PFSK-1 (cell line): ENCODE results near the gene DDX24.

ENCODE experiments used
- POLR2AphosphoS5 ChIP-seq: IDR thresholded peaks from 2 replicates; pipeline ENCODE4 v1.6.1; 2012; ENCODE audit warnings: low read depth, mild to moderate bottlenecking, control low read depth, low read length, moderate library complexity
- SIN3A ChIP-seq: IDR thresholded peaks from 2 replicates; pipeline ENCODE4 v1.6.1; 2012; ENCODE audit warnings: mild to moderate bottlenecking, low read length, moderate library complexity, borderline replicate concordance; ENCODE audit not compliant: insufficient read depth

- TF ChIP-seq POLR2AphosphoS5 = no peak
- TF ChIP-seq SIN3A = no peak
These were observed 62.7 kb downstream of the DDX24 start for GRCh38 chr14:94018308-94018707.
